Ishikawa (cell line): ENCODE data around the gene HEPACAM.

Source experiments
- CEBPB ChIP-seq: IDR thresholded peaks from 2 replicates; pipeline ENCODE4 v1.6.1; 2012
- EP300 ChIP-seq: IDR thresholded peaks from 2 replicates; pipeline ENCODE4 v1.6.1; 2012; ENCODE audit warnings: borderline replicate concordance
- FOXM1 ChIP-seq: IDR thresholded peaks from 2 replicates; pipeline ENCODE4 v1.6.1; 2012; ENCODE audit warnings: low read depth, borderline replicate concordance
- RAD21 ChIP-seq: IDR thresholded peaks from 2 replicates; pipeline ENCODE4 v1.6.1; 2012; ENCODE audit warnings: low read depth
- TAF1 ChIP-seq: IDR thresholded peaks from 2 replicates; pipeline ENCODE4 v1.6.1; 2012; ENCODE audit warnings: low read depth, mild to moderate bottlenecking
- YY1 ChIP-seq: IDR thresholded peaks from 2 replicates; pipeline ENCODE4 v1.6.1; 2012; ENCODE audit warnings: low read depth
- TF ChIP-seq, protein P1 (sequence below): IDR thresholded peaks from 2 replicates; pipeline ENCODE4 v1.6.1; 2012
- TF ChIP-seq, protein P2 (sequence below): IDR thresholded peaks from 2 replicates; pipeline ENCODE4 v1.6.1; 2012; ENCODE audit warnings: low read depth, mild to moderate bottlenecking
- TF ChIP-seq, protein P3 (sequence below): IDR thresholded peaks from 2 replicates; pipeline ENCODE4 v1.6.1; 2012

DNA sequence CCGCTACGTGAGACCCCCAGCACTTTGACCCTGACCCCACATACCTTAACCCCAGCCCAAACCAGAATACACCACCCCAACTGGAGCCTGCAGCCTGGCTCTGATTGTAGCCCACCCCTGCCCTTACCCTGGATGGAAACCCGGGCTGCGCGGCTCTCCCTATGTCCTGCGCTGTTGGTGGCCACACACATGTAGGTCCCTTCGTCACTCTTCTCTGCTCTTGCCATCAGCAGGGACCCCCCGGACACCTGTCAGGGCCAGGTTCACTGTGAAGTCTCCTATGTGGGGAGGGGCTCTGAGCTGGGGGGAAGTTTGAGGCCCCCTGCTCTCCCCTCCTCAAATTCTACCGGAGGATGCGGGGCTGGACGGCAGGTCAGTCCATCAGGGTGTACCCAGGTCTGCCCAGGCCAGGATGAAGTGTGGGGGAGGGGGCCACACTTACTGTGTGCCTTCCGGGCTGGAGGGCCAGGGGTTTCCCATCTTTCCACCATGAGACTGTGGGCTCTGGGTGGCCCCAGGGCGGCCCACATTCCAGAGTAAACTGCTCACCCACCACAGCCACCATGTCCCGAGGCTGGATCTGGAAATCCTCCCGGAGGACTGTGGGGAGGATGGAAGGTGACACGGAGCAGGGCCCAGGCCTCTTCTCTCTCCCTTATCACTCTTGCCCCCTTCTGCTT, 39.6 kb downstream of the HEPACAM start:
- TF ChIP-seq TAF1 (no peak), EP300 (no peak), RAD21 (no peak), CEBPB (no peak), YY1 (no peak), FOXM1 (no peak)
- TF ChIP-seq, protein P1, sequence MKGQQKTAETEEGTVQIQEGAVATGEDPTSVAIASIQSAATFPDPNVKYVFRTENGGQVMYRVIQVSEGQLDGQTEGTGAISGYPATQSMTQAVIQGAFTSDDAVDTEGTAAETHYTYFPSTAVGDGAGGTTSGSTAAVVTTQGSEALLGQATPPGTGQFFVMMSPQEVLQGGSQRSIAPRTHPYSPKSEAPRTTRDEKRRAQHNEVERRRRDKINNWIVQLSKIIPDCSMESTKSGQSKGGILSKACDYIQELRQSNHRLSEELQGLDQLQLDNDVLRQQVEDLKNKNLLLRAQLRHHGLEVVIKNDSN, result no peak
- TF ChIP-seq, protein P2, sequence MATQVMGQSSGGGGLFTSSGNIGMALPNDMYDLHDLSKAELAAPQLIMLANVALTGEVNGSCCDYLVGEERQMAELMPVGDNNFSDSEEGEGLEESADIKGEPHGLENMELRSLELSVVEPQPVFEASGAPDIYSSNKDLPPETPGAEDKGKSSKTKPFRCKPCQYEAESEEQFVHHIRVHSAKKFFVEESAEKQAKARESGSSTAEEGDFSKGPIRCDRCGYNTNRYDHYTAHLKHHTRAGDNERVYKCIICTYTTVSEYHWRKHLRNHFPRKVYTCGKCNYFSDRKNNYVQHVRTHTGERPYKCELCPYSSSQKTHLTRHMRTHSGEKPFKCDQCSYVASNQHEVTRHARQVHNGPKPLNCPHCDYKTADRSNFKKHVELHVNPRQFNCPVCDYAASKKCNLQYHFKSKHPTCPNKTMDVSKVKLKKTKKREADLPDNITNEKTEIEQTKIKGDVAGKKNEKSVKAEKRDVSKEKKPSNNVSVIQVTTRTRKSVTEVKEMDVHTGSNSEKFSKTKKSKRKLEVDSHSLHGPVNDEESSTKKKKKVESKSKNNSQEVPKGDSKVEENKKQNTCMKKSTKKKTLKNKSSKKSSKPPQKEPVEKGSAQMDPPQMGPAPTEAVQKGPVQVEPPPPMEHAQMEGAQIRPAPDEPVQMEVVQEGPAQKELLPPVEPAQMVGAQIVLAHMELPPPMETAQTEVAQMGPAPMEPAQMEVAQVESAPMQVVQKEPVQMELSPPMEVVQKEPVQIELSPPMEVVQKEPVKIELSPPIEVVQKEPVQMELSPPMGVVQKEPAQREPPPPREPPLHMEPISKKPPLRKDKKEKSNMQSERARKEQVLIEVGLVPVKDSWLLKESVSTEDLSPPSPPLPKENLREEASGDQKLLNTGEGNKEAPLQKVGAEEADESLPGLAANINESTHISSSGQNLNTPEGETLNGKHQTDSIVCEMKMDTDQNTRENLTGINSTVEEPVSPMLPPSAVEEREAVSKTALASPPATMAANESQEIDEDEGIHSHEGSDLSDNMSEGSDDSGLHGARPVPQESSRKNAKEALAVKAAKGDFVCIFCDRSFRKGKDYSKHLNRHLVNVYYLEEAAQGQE, result no peak
- TF ChIP-seq, protein P3, sequence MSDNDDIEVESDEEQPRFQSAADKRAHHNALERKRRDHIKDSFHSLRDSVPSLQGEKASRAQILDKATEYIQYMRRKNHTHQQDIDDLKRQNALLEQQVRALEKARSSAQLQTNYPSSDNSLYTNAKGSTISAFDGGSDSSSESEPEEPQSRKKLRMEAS, result no peak
